MCF 10A (cell line): ENCODE data around the gene PLXNA1. TPM values are rescaled to one million over a fixed set of nuclear protein-coding genes. Genes with fewer than 3 reads are reported as not detected.

ENCODE experiments used
- BruUV-seq: library from RNA; stranded (reverse); fragments of 400-500 nt; replicated peaks from 2 replicates; lab custom pipeline; 2021; lab: Mats Ljungman, UMichigan
- CTCF ChIA-PET: fragments of 300-600 bp; sonication (Branson Sonifier 250); formaldehyde crosslinking; extraction: SDS; loops from one replicate; lab custom pipeline; 2021; ENCODE audit warnings: antibody characterized with exemption, inconsistent platforms; lab: Yijun Ruan, JAX
- POLR2A ChIA-PET: fragments of 300-600, 350-650 bp; sonication (Branson Sonifier 250); formaldehyde crosslinking; extraction: SDS; loops from one replicate; lab custom pipeline; 2020; ENCODE audit warnings: antibody characterized with exemption, inconsistent platforms; lab: Yijun Ruan, JAX
- DNase-seq: peaks from one replicate; pipeline ENCODE4 v3.0.0-alpha.2; 2018; ENCODE audit not compliant: unreplicated experiment
- H3K27ac Mint-ChIP-seq: one replicate; pipeline ENCODE4 v1.8.0; 2022; ENCODE audit warnings: mild to moderate bottlenecking, low read depth, mixed read lengths; ENCODE audit not compliant: unreplicated experiment
- H3K27me3 Mint-ChIP-seq: one replicate; pipeline ENCODE4 v1.8.0; 2022; ENCODE audit warnings: mixed read lengths; ENCODE audit not compliant: insufficient read depth, unreplicated experiment
- H3K36me3 Mint-ChIP-seq: one replicate; pipeline ENCODE4 v1.8.0; 2022; ENCODE audit warnings: mild to moderate bottlenecking, moderate library complexity, mixed read lengths; ENCODE audit not compliant: insufficient read depth, unreplicated experiment
- H3K4me1 Mint-ChIP-seq: one replicate; pipeline ENCODE4 v1.8.0; 2022; ENCODE audit warnings: mixed read lengths; ENCODE audit not compliant: insufficient read depth, unreplicated experiment
- H3K4me3 Mint-ChIP-seq: one replicate; pipeline ENCODE4 v1.8.0; 2022; ENCODE audit warnings: mild to moderate bottlenecking, moderate library complexity, mixed read lengths; ENCODE audit not compliant: unreplicated experiment
- H3K9me3 Mint-ChIP-seq: one replicate; pipeline ENCODE4 v1.8.0; 2022; ENCODE audit warnings: mixed read lengths; ENCODE audit not compliant: unreplicated experiment
- CTCF ChIP-seq: fragments of 200-600 bp; IDR thresholded peaks from one replicate; pipeline ENCODE4 v1.8.0; 2022; ENCODE audit warnings: antibody characterized with exemption, mild to moderate bottlenecking; ENCODE audit not compliant: unreplicated experiment
- intact Hi-C: fragments of 100-400 bp; cut with micrococcal nuclease; formaldehyde crosslinking; loops from 2 replicates; pipeline ENCODE4 v1.14.1; 2022
- total RNA-seq: library from RNA; stranded (reverse); gene quantifications from 2 replicates; pipeline ENCODE4 v1.2.3, GENCODE V29; 2022

PLXNA1 gene
- total RNA-seq, 1 experiment from 2014 or later = 48.4 TPM

DNA sequence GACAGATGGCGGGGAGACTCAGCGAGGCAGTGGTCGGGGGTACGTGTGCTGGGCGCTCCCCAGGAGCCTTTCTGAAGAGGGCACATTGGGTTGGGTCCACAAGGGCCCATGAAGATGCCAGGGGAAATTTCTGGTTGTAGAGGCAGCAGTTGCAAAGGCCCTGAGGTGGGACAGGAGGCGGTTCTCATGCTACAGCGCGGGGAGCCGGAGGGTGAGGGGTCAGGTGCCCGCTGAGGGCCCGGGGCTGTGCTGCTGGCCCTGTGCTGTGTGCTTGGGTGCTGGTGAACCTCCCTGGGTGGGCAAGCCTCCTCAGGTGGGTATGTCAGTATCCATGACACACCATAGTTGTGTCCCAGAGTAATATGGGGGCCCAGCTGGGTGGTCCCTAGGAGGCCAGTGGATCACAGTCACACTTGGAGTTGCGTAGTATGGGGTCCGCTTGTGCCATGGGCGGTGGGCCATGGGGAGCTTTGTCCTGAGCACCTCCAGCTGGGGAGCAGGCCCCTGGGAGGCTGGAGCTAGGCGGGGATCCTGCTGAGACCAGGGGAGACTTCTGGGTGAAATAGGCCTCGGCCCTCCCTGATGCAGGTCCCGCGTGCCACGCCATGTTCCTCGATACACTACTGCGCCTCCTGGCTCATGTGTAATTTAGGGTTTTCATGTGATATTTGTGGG is 44.3 kb downstream of the PLXNA1 start:
- no peaks in the 10 kb centered on the region for H3K4me1 Mint-ChIP-seq
- DNase-seq = no peak
- BruUV-seq = no TSS peak
- peaks cover 24% of the 10 kb centered on the region for H3K36me3 Mint-ChIP-seq
- no peak overlapping the region for H3K4me3 Mint-ChIP-seq
- TF ChIP-seq CTCF = no peak
- intact Hi-C loops = no loop called here
- no peaks in the 10 kb centered on the region for H3K27me3 Mint-ChIP-seq
- H3K27ac Mint-ChIP-seq = peak overlapping the region; percentile 73
- H3K9me3 Mint-ChIP-seq = no peaks in the 10 kb centered on the region
- ChIA-PET POLR2A (interaction anchor here (0.5 kb wide), 1 partner anchor 36 kb away, joined by 3 read pairs; no protein-coding TSS in a partner anchor), CTCF (no interaction called here)

DNA sequence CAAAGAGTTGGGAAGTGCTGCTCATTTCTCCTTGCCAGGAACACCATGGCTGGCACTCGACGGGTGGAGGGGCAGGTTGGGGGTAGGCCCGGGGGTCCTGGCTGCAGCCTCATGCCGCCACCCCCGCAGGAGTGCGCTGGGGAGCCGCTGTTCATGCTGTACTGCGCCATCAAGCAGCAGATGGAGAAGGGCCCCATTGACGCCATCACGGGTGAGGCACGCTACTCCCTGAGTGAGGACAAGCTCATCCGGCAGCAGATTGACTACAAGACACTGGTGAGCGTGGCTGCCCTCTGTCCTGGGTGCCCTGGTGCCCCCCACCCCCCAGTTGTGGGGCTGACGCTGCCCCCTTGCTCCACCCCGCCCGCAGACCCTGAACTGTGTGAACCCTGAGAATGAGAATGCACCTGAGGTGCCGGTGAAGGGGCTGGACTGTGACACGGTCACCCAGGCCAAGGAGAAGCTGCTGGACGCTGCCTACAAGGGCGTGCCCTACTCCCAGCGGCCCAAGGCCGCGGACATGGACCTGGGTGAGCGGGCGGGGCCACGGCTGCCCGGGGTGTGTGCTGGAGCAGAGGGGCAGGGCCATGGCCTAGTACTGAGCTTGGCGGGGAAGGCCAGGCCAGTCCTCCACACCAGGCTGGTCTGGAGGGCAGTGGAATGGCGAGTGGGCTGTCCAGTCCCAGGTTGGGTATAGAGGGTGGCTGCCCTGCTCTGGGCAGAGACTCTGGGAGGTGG is 45.1 kb downstream of the PLXNA1 start:
- no peak overlapping the region for H3K4me3 Mint-ChIP-seq
- no peak for DNase-seq
- POLR2A ChIA-PET = interaction anchor here (0.5 kb wide), 1 partner anchor 35 kb away, joined by 3 read pairs; no protein-coding TSS in a partner anchor
- CTCF ChIA-PET = interaction anchor here (0.5 to 1.0 kb wide), 2 partner anchors 14 to 178 kb away, joined by 3 read pairs; no protein-coding TSS in a partner anchor
- H3K4me1 Mint-ChIP-seq = no peaks in the 10 kb centered on the region
- H3K36me3 Mint-ChIP-seq = peaks cover 28% of the 10 kb centered on the region
- intact Hi-C loops = no loop called here
- no peak for TF ChIP-seq CTCF
- H3K9me3 Mint-ChIP-seq = no peaks in the 10 kb centered on the region
- H3K27me3 Mint-ChIP-seq = no peaks in the 10 kb centered on the region
- no peak overlapping the region for H3K27ac Mint-ChIP-seq
- BruUV-seq = no TSS peak

GRCh38 chr3:127028781-127029657 is 46.1 kb downstream of the PLXNA1 start:
- intact Hi-C loops = no loop called here
- Mint-ChIP-seq H3K36me3 (peaks cover 31% of the 10 kb centered on the region), H3K27me3 (no peaks in the 10 kb centered on the region), H3K27ac (no peak overlapping the region), H3K4me1 (no peaks in the 10 kb centered on the region), H3K4me3 (no peak overlapping the region), H3K9me3 (no peaks in the 10 kb centered on the region)
- ChIA-PET POLR2A (no interaction called here), CTCF (interaction anchor here (1.0 kb wide), 2 partner anchors 13 to 179 kb away, joined by 3 read pairs; no protein-coding TSS in a partner anchor)
- no peak for DNase-seq
- no TSS peak for BruUV-seq
- TF ChIP-seq CTCF = no peak
